ENCODE data around the gene QTRT2.

GRCh38 chr3:114127517-114127916 is 71.0 kb downstream of the QTRT2 start:
- TF ChIP-seq POLR2AphosphoS5 (IDR thresholded peaks at IDR 0.05) (no peak), CTCF (IDR thresholded peaks at IDR 0.05) (no peak)
